ENCODE results near the gene IDE. TPM values are rescaled to one million over a fixed set of nuclear protein-coding genes. Genes with fewer than 3 reads are reported as not detected.
"Not testable (repeated sequence)": the region's sequence is repeated elsewhere in the genome, so short reads cannot be mapped to it uniquely, and the experiment has no call there.

Gene IDE
- total RNA-seq, 4 donors from 2014 or later, result 107 to 300 (median 185) TPM

- DNase-seq (ENCODE audit: low spot score in 2 of 2), result no peak
- Histone ChIP-seq H3K9me3 (no peaks in the 10 kb centered on the region), H3K27ac (no peak overlapping the region)
These were observed 2.1 kb upstream of the IDE start for GRCh38 chr10:92575961-92576360.

GRCh38 chr10:92574548-92575261 lies 812 bp upstream of the IDE start:
- Histone ChIP-seq H3K27ac (peak overlapping the region; percentile 82), H3K27me3 (no peaks in the 10 kb centered on the region), H3K36me3 (no peaks in the 10 kb centered on the region), H3K4me3 (peak overlapping the region; percentile 85), H3K4me1 (peaks cover 32% of the 10 kb centered on the region), H3K9me3 (no peaks in the 10 kb centered on the region)
- DNase-seq (ENCODE audit: low spot score in 2 of 2), result no peak
- 5% methylated on average over 22 of the region's 22 CpGs for WGBS
- peak in 1 of 2 donors; percentile 26 for TF ChIP-seq CTCF (IDR thresholded peaks at IDR 0.05)
- no peak for TF ChIP-seq EP300 (IDR thresholded peaks at IDR 0.05)

More at GRCh38 chr10:92575961-92576360, 2.1 kb upstream of the IDE start:
- Histone ChIP-seq H3K4me3 (no peak overlapping the region), H3K27me3 (no peaks in the 10 kb centered on the region), H3K36me3 (no peaks in the 10 kb centered on the region), H3K4me1 (peaks cover 28% of the 10 kb centered on the region)
- no peak for TF ChIP-seq POLR2AphosphoS5 (IDR thresholded peaks at IDR 0.05)
- no peak for TF ChIP-seq EP300 (IDR thresholded peaks at IDR 0.05)
- no peak for TF ChIP-seq POLR2A (IDR thresholded peaks at IDR 0.05)
- no peak for TF ChIP-seq CTCF (IDR thresholded peaks at IDR 0.05)

- H3K27me3 ChIP-seq, result no peaks in the 10 kb centered on the region
- H3K4me3 ChIP-seq, result peak overlapping the region; percentile 85
- 0% methylated on average over 18 of the region's 56 CpGs for WGBS
- DNase-seq (ENCODE audit: low spot score in 2 of 2), result no peak
- H3K27ac ChIP-seq, result peak overlapping the region; percentile 82
- H3K9me3 ChIP-seq, result no peaks in the 10 kb centered on the region
- TF ChIP-seq POLR2AphosphoS5 (IDR thresholded peaks at IDR 0.05) (no peak), EP300 (IDR thresholded peaks at IDR 0.05) (no peak), POLR2A (IDR thresholded peaks at IDR 0.05) (no peak), CTCF (IDR thresholded peaks at IDR 0.05) (no peak)
- peaks cover 44% of the 10 kb centered on the region for H3K4me1 ChIP-seq
- peaks cover 5% of the 10 kb centered on the region for H3K36me3 ChIP-seq
These were observed 649 bp downstream of the IDE start for GRCh38 chr10:92573091-92573797.

- Histone ChIP-seq H3K27ac (peak overlapping the region; percentile 82), H3K4me1 (peaks cover 49% of the 10 kb centered on the region), H3K36me3 (peaks cover 5% of the 10 kb centered on the region), H3K27me3 (no peaks in the 10 kb centered on the region), H3K9me3 (no peaks in the 10 kb centered on the region), H3K4me3 (peak overlapping the region; percentile 85)
- TF ChIP-seq CTCF (IDR thresholded peaks at IDR 0.05), result no peak
- DNase-seq (ENCODE audit: low spot score in 2 of 2), result no peak
- WGBS, result 68% methylated on average over 7 of the region's 8 CpGs
These were observed 1.4 kb downstream of the IDE start for GRCh38 chr10:92572362-92573090.

- 62% methylated on average over 2 of the region's 2 CpGs for WGBS
- H3K27me3 ChIP-seq, result no peaks in the 10 kb centered on the region
- H3K4me3 ChIP-seq, result no peak overlapping the region
- H3K36me3 ChIP-seq, result peaks cover 5% of the 10 kb centered on the region
- DNase-seq (ENCODE audit: low spot score in 2 of 2), result no peak
- H3K9me3 ChIP-seq, result no peaks in the 10 kb centered on the region
- peaks cover 51% of the 10 kb centered on the region for H3K4me1 ChIP-seq
- no peak overlapping the region for H3K27ac ChIP-seq
- TF ChIP-seq CTCF (IDR thresholded peaks at IDR 0.05) (no peak), POLR2AphosphoS5 (IDR thresholded peaks at IDR 0.05) (no peak), POLR2A (IDR thresholded peaks at IDR 0.05) (no peak), EP300 (IDR thresholded peaks at IDR 0.05) (no peak)
These were observed 2.2 kb downstream of the IDE start for GRCh38 chr10:92571649-92572048.

GRCh38 chr10:92569663-92570062 lies 4.2 kb downstream of the IDE start:
- not testable (repeated sequence) for H3K4me3 ChIP-seq; H3K36me3 ChIP-seq; H3K9me3 ChIP-seq; H3K27ac ChIP-seq; H3K27me3 ChIP-seq; DNase-seq (ENCODE audit: low spot score in 2 of 2)
- 90% methylated on average over 5 of the region's 5 CpGs for WGBS
- peaks cover 43% of the 10 kb centered on the region for H3K4me1 ChIP-seq

All from suprapubic skin (tissue), 4 donors.